GM21737 (cell line): ENCODE measurements around the gene TNFRSF4.

ENCODE experiments used
- ATAC-seq: cut with Tn5 transposase; IDR thresholded peaks from one replicate; pipeline ENCODE4 v1.9.1; 2021; ENCODE audit warnings: mild to moderate bottlenecking, moderate library complexity; ENCODE audit not compliant: unreplicated experiment

The TNFRSF4 gene

GRCh38 chr1:1234180-1234808, 20.3 kb upstream of the TNFRSF4 start:
- no peak for ATAC-seq

- ATAC-seq: no peak
These were observed 19.6 kb upstream of the TNFRSF4 start for GRCh38 chr1:1233567-1233892.

GRCh38 chr1:1232796-1233566, 19.0 kb upstream of the TNFRSF4 start:
- no peak for ATAC-seq

- no peak for ATAC-seq
These were observed 18.3 kb upstream of the TNFRSF4 start, which contains the start of gene B3GALT6 for GRCh38 chr1:1232208-1232795. Gene B3GALT6 (plus strand): TSS chr1:1232237. CDS start chr1:1232279, 42 bp downstream.

- peak; percentile 85 for ATAC-seq
These were observed 17.7 kb upstream of the TNFRSF4 start, which contains the start of gene SDF4 for GRCh38 chr1:1231400-1232207. Gene SDF4 (minus strand): TSS chr1:1232001. CDS start chr1:1228772, 3,229 bp downstream.

- no peak for ATAC-seq
These were observed 16.9 kb upstream of the TNFRSF4 start for GRCh38 chr1:1230656-1231399.

- ATAC-seq: no peak
These were observed 15.8 kb upstream of the TNFRSF4 start for GRCh38 chr1:1229770-1230169.

- ATAC-seq: no peak
These were observed 14.8 kb upstream of the TNFRSF4 start for GRCh38 chr1:1228596-1229321.

GRCh38 chr1:1228187-1228586, 14.2 kb upstream of the TNFRSF4 start:
- no peak for ATAC-seq

- no peak for ATAC-seq
These were observed 13.4 kb upstream of the TNFRSF4 start for GRCh38 chr1:1227386-1227785.

- no peak for ATAC-seq
These were observed 12.8 kb upstream of the TNFRSF4 start for GRCh38 chr1:1226566-1227362.

GRCh38 chr1:1225913-1226312, 12.0 kb upstream of the TNFRSF4 start:
- no peak for ATAC-seq

GRCh38 chr1:1225238-1225845, 11.4 kb upstream of the TNFRSF4 start:
- ATAC-seq: no peak

- ATAC-seq: no peak
These were observed 9.9 kb upstream of the TNFRSF4 start for GRCh38 chr1:1223891-1224290.

GRCh38 chr1:1223321-1223720, 9.4 kb upstream of the TNFRSF4 start:
- no peak for ATAC-seq

- no peak for ATAC-seq
These were observed 8.7 kb upstream of the TNFRSF4 start for GRCh38 chr1:1222575-1223225.

GRCh38 chr1:1221887-1222574, 8.1 kb upstream of the TNFRSF4 start:
- no peak for ATAC-seq

- ATAC-seq: no peak
These were observed 6.2 kb upstream of the TNFRSF4 start for GRCh38 chr1:1220197-1220596.
